ENCODE measurements around the gene ZC2HC1C.

The ZC2HC1C gene

GRCh38 chr14:75069121-75069810 lies at the start of gene ZC2HC1C:
Gene ZC2HC1C (plus strand): TSS chr14:75069641. CDS start chr14:75070574, 933 bp downstream.
- DNase-seq (ENCODE audit: low spot score), result peak; percentile 71

GRCh38 chr14:75022655-75023054 lies 46.8 kb upstream of the ZC2HC1C start:
- DNase-seq (ENCODE audit: low spot score), result peak; percentile 60

GRCh38 chr14:75023108-75023507 lies 46.3 kb upstream of the ZC2HC1C start:
- DNase-seq (ENCODE audit: low spot score), result no peak

- no peak for DNase-seq (ENCODE audit: low spot score)
Observed at GRCh38 chr14:75025082-75025481, 44.4 kb upstream of the ZC2HC1C start.

- no peak for DNase-seq (ENCODE audit: low spot score)
Observed at GRCh38 chr14:75025876-75026275, 43.6 kb upstream of the ZC2HC1C start.

- DNase-seq (ENCODE audit: low spot score), result no peak
Observed at GRCh38 chr14:75030147-75030546, 39.3 kb upstream of the ZC2HC1C start.

- no peak for DNase-seq (ENCODE audit: low spot score)
Observed at GRCh38 chr14:75032939-75033338, 36.5 kb upstream of the ZC2HC1C start.

- DNase-seq (ENCODE audit: low spot score), result no peak
Observed at GRCh38 chr14:75040507-75040906, 28.9 kb upstream of the ZC2HC1C start.

- no peak for DNase-seq (ENCODE audit: low spot score)
Observed at GRCh38 chr14:75040959-75041358, 28.5 kb upstream of the ZC2HC1C start.

GRCh38 chr14:75041613-75042012 lies 27.8 kb upstream of the ZC2HC1C start:
- no peak for DNase-seq (ENCODE audit: low spot score)

GRCh38 chr14:75042035-75042434 lies 27.4 kb upstream of the ZC2HC1C start:
- DNase-seq (ENCODE audit: low spot score), result peak; percentile 38

- DNase-seq (ENCODE audit: low spot score), result no peak
Observed at GRCh38 chr14:75044322-75044721, 25.1 kb upstream of the ZC2HC1C start.

- no peak for DNase-seq (ENCODE audit: low spot score)
Observed at GRCh38 chr14:75044752-75045151, 24.7 kb upstream of the ZC2HC1C start.

GRCh38 chr14:75046275-75046674 lies 23.2 kb upstream of the ZC2HC1C start:
- DNase-seq (ENCODE audit: low spot score), result no peak

GRCh38 chr14:75046899-75047298 lies 22.5 kb upstream of the ZC2HC1C start:
- DNase-seq (ENCODE audit: low spot score), result no peak

- DNase-seq (ENCODE audit: low spot score), result no peak
Observed at GRCh38 chr14:75047506-75047905, 21.9 kb upstream of the ZC2HC1C start.

- no peak for DNase-seq (ENCODE audit: low spot score)
Observed at GRCh38 chr14:75048101-75048500, 21.3 kb upstream of the ZC2HC1C start.

- no peak for DNase-seq (ENCODE audit: low spot score)
Observed at GRCh38 chr14:75049136-75049535, 20.3 kb upstream of the ZC2HC1C start.

GRCh38 chr14:75049731-75050201 lies 19.7 kb upstream of the ZC2HC1C start:
- no peak for DNase-seq (ENCODE audit: low spot score)

- peak; percentile 95 for DNase-seq (ENCODE audit: low spot score)
Observed at GRCh38 chr14:75050852-75051555, 18.4 kb upstream of the ZC2HC1C start, which contains the start of gene MLH3. Gene MLH3 (minus strand): TSS chr14:75051467. CDS start chr14:75049655, 1,812 bp downstream.

GRCh38 chr14:75051556-75051899 lies 17.9 kb upstream of the ZC2HC1C start:
- DNase-seq (ENCODE audit: low spot score), result no peak

- DNase-seq (ENCODE audit: low spot score), result no peak
Observed at GRCh38 chr14:75053396-75054291, 15.8 kb upstream of the ZC2HC1C start.

Data from D341Med (cell line).